Sigmoid colon (tissue), 4 donors: Measurements from ENCODE around the gene RFPL3.

Experiments
- EP300 ChIP-seq, 4 donors: sonication (generic); formaldehyde crosslinking; IDR thresholded peaks; one replicate each; pipeline ENCODE4 v1.6.1; 2017; ENCODE audit warnings: antibody characterized with exemption in 4 of 4
- POLR2A ChIP-seq, 2 donors: fragments of 450-650 bp; IDR thresholded peaks; one replicate each; pipeline ENCODE4 v1.6.1; 2016; ENCODE audit warnings: antibody characterized with exemption in 2 of 2, mild to moderate bottlenecking in 2 of 2, moderate library complexity in 2 of 2
- TF ChIP-seq, protein P1 (sequence below), 4 experiments: fragments of 450-650 bp in 3 of 4; fragments of 200-600 bp in 1 of 4; IDR thresholded peaks; one replicate each; pipeline ENCODE4 v1.5.1; 2016 to 2019; ENCODE audit warnings: antibody characterized with exemption in 4 of 4, mild to moderate bottlenecking in 3 of 4, moderate library complexity in 2 of 4

DNA sequence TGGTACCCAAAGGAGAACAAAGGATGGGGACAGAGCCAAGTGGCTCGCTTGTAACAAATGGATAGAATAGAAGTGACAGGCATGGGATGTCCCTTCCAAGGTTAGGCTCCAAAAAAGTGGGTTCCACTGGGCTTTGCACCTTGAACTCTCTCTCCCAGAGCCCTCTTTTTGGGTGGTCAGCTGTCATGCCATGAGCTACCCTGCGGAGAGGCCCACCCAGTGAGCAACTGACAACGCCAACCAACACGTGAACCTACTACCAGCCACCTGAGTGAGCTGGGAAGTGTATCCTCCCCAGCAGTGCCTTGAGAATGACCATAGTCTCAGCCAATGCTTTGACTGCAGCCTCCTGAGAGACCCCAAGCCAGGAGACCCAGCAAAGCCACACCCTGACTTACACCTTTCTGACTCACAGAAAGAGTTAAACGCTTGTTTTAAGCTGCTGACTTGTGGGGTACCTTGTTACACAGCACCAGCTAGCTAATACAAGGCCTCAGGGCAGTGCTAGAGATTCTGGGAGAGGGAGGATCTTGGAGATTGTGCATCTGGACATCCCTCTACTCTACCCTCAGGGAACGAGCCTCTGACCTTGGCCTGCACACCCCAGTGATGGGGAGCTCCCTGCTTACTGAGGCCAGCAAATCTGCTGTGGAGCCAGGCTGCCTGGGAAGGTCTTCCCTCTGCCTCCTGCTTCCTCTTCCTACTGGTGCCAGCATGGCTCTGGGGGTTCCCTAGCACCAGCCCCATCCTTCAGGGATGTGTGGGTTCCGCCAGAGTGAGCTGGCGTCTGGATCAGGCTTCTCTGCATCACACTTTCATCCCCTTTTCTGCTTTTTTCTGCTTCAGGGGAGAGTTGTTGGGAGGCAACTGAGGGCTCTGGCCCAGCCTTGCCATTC is 29.1 kb upstream of the RFPL3 start:
- TF ChIP-seq, protein P1, sequence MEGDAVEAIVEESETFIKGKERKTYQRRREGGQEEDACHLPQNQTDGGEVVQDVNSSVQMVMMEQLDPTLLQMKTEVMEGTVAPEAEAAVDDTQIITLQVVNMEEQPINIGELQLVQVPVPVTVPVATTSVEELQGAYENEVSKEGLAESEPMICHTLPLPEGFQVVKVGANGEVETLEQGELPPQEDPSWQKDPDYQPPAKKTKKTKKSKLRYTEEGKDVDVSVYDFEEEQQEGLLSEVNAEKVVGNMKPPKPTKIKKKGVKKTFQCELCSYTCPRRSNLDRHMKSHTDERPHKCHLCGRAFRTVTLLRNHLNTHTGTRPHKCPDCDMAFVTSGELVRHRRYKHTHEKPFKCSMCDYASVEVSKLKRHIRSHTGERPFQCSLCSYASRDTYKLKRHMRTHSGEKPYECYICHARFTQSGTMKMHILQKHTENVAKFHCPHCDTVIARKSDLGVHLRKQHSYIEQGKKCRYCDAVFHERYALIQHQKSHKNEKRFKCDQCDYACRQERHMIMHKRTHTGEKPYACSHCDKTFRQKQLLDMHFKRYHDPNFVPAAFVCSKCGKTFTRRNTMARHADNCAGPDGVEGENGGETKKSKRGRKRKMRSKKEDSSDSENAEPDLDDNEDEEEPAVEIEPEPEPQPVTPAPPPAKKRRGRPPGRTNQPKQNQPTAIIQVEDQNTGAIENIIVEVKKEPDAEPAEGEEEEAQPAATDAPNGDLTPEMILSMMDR (IDR thresholded peaks at IDR 0.05): no peak
- no peak for TF ChIP-seq EP300 (IDR thresholded peaks at IDR 0.05)
- TF ChIP-seq POLR2A (IDR thresholded peaks at IDR 0.05): no peak
